TTC549 (cell line): ENCODE data around the gene LY6G6C.

Source experiments
- FAIRE-seq: peaks from 2 replicates; lab custom pipeline; 2012; peaks lifted over from hg19 to GRCh38; lab: Jason Lieb, UNC

The LY6G6C gene

GRCh38 chr6:31721351-31722020, at the start of gene LY6G6C:
Gene LY6G6C, minus strand, starts transcription at chr6:31721746. Its CDS starts 67 bp downstream, at chr6:31721679.
- no peak for FAIRE-seq

GRCh38 chr6:31770860-31771259, 49.3 kb upstream of the LY6G6C start:
- no peak for FAIRE-seq

- FAIRE-seq: no peak
Observed at GRCh38 chr6:31769684-31770371, 48.3 kb upstream of the LY6G6C start.

- FAIRE-seq: no peak
Observed at GRCh38 chr6:31768363-31769257, 47.1 kb upstream of the LY6G6C start.

GRCh38 chr6:31767096-31767645, 45.6 kb upstream of the LY6G6C start:
- FAIRE-seq: no peak

GRCh38 chr6:31765910-31766794, 44.6 kb upstream of the LY6G6C start:
- no peak for FAIRE-seq

- FAIRE-seq: no peak
Observed at GRCh38 chr6:31765559-31765909, 44.0 kb upstream of the LY6G6C start.

- FAIRE-seq: no peak
Observed at GRCh38 chr6:31764198-31764597, 42.7 kb upstream of the LY6G6C start.

GRCh38 chr6:31763619-31763940, 42.0 kb upstream of the LY6G6C start:
- FAIRE-seq: no peak

GRCh38 chr6:31762878-31763618, 41.5 kb upstream of the LY6G6C start:
- no peak for FAIRE-seq

- FAIRE-seq: no peak
Observed at GRCh38 chr6:31762356-31762755, 40.8 kb upstream of the LY6G6C start, which contains the start of gene SAPCD1. Gene SAPCD1, plus strand, starts transcription at chr6:31762656. Its CDS starts 399 bp downstream, at chr6:31763055.

GRCh38 chr6:31761343-31761742, 39.8 kb upstream of the LY6G6C start:
- FAIRE-seq: no peak

GRCh38 chr6:31760790-31761189, 39.2 kb upstream of the LY6G6C start:
- FAIRE-seq: no peak

GRCh38 chr6:31758281-31758680, 36.7 kb upstream of the LY6G6C start:
- no peak for FAIRE-seq

GRCh38 chr6:31752739-31753319, 31.3 kb upstream of the LY6G6C start:
- no peak for FAIRE-seq

GRCh38 chr6:31750411-31751022, 29.0 kb upstream of the LY6G6C start:
- FAIRE-seq: no peak

GRCh38 chr6:31749301-31750036, 27.9 kb upstream of the LY6G6C start:
- no peak for FAIRE-seq

GRCh38 chr6:31744422-31744821, 22.9 kb upstream of the LY6G6C start:
- FAIRE-seq: no peak

- FAIRE-seq: no peak
Observed at GRCh38 chr6:31742894-31743293, 21.3 kb upstream of the LY6G6C start.
